IPS DF 6.9 (cell line): ENCODE data around the gene KIAA0513.
"Not testable (repeated sequence)": the region's sequence is repeated elsewhere in the genome, so short reads cannot be mapped to it uniquely, and the experiment has no call there.

Experiments used
- DNase-seq: peaks from one replicate; pipeline ENCODE4 v3.0.0-alpha.2; 2013; ENCODE audit warnings: low read depth, low spot score
- H3K27ac ChIP-seq: one replicate; pipeline ENCODE4 v1.5.1; 2013; ENCODE audit warnings: low read length, control low read depth
- H3K27me3 ChIP-seq: 2 replicates; pipeline ENCODE4 v1.6.1; 2013; ENCODE audit warnings: mild to moderate bottlenecking, low read length; ENCODE audit not compliant: control insufficient read depth, insufficient read depth
- H3K36me3 ChIP-seq: 2 replicates; pipeline ENCODE4 v1.6.1; 2013; ENCODE audit warnings: low read length; ENCODE audit not compliant: control insufficient read depth, insufficient read depth
- H3K4me1 ChIP-seq: 2 replicates; pipeline ENCODE4 v1.6.1; 2013; ENCODE audit warnings: low read length; ENCODE audit not compliant: control insufficient read depth, insufficient read depth
- H3K4me3 ChIP-seq: 2 replicates; pipeline ENCODE4 v1.5.1; 2013; ENCODE audit warnings: mild to moderate bottlenecking, low read length
- H3K9me3 ChIP-seq: 2 replicates; pipeline ENCODE4 v1.6.1; 2013; ENCODE audit warnings: low read length, inconsistent platforms; ENCODE audit not compliant: control insufficient read depth, insufficient read depth
- WGBS: extraction: QIAGEN DNeasy Blood & Tissue Kit; methylation state at CpG from one replicate; pipeline ENCODE4 v1.1.7; 2013; ENCODE audit warnings: mixed read lengths, missing lambda C conversion rate; ENCODE audit not compliant: insufficient read length, insufficient coverage; 5-methylcytosine and 5-hydroxymethylcytosine counted together

The KIAA0513 gene

DNA sequence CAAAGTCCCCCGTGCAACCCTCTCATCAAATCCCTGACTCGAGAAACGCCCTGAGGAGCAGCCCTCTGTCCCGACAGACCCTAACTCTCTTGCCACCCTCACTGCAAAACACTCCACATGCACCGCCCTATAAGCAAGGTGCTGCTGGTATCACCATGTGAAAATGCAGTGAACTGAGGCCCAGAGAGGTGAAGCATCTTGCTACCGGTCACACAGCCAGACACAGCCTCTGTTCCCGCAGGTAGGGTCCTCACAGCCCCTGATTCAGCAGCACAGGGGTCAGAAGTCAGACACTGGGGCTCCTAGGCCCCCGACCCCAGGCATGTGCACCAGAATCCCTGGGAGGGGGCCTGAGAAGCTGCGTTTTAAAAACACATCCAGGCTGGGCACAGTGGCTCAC, 83.6 kb downstream of the KIAA0513 start:
- Histone ChIP-seq H3K36me3 (no peaks in the 10 kb centered on the region; the same call in 1 of the 2 replicates), H3K4me3 (no peak overlapping the region), H3K27ac (no peak overlapping the region), H3K9me3 (no peaks in the 10 kb centered on the region), H3K4me1 (no peaks in the 10 kb centered on the region), H3K27me3 (no peaks in the 10 kb centered on the region)
- no peak for DNase-seq
- no CpG with 5 or more reads among the region's 9 CpGs for WGBS

DNA sequence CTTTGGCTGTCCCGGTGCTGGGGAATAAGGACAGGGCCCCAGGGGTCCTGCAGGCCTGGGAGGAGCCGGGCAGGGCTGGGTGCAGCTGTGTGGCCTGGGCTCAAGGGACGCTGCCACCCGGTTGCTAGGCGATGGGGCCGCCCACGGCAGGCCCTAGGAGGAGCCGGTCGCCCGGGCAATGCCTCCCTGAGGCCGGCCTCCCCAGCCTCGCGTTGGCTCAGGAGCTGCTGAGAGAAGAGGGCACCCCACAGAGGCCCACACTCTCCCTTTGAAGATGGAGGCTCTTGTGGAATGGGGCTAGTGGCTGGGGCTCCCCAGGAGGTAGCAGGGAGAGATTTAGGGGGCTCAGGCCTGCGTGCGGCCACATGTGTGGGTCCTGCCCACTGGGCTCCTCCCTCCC, 84.8 kb downstream of the KIAA0513 start, which contains the start of gene CIBAR2:
Gene CIBAR2 (minus strand): TSS at position 109 of the 400 bp plus-strand sequence. CDS start 120 bp downstream, outside the sequence.
- H3K27ac ChIP-seq = no peak within 1 kb of the TSS
- no peaks in the 10 kb centered on the region for H3K4me1 ChIP-seq
- no peaks in the 10 kb centered on the region for H3K9me3 ChIP-seq
- H3K4me3 ChIP-seq = no peak within 1 kb of the TSS
- H3K36me3 ChIP-seq = no peaks in the 10 kb centered on the region; the same call in 1 of the 2 replicates
- no peaks in the 10 kb centered on the region for H3K27me3 ChIP-seq
- WGBS = no CpG with 5 or more reads among the region's 15 CpGs
- no peak for DNase-seq

DNA sequence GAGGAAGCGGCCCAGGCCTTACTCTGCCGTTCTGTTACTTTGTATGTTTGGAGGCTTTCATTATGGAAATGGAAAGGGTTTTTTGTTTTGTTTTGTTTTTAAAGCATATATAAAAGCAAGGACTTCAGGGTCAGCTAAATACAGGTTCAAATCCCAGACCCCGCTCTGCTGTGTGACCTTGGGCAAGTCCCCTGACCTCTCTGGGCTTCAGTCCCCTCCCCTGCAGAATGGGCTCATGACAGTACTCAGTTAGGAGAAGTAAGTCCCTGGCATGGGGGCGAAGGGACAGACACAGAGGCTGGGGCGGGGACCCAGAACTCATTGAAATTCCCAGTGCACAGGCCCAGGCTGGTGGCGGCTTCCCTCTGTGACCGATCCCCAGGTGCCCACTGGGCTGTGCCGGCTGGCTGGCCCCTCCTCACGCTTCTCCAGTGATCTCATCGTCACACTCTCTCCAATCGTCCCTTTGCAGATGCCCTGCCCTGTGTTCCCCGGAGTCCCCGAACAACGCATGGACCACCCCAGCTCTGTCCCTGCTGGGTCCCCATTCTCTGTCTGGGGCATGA, 85.7 kb downstream of the KIAA0513 start:
- WGBS = no CpG with 5 or more reads among the region's 14 CpGs
- Histone ChIP-seq H3K4me3 (no peak overlapping the region), H3K27ac (no peak overlapping the region), H3K9me3 (no peaks in the 10 kb centered on the region), H3K36me3 (no peaks in the 10 kb centered on the region; the same call in 1 of the 2 replicates), H3K4me1 (no peaks in the 10 kb centered on the region), H3K27me3 (no peaks in the 10 kb centered on the region)
- DNase-seq = no peak

DNA sequence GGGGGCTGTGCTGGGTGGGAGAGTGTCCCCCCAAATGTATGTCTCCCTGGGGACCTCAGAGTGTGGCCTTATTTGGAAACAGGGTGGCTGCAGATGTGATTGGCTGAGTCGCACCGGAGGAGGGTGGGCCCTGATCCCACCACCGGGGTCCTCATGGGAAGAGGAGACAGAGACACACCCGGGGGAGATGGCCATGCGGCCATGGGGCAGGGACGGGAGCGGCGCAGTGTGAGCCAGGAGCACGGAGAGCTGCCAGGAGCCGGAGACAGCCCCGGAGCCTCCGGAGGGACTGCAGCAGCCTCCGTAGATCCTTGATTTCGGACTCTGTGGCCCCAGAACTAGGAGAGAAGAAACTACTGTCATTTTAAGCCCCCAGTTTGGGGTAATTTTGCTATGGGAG, 86.3 kb downstream of the KIAA0513 start:
- Histone ChIP-seq H3K9me3 (no peaks in the 10 kb centered on the region), H3K27me3 (no peaks in the 10 kb centered on the region), H3K4me3 (no peak overlapping the region), H3K27ac (no peak overlapping the region), H3K36me3 (no peaks in the 10 kb centered on the region), H3K4me1 (no peaks in the 10 kb centered on the region)
- no peak for DNase-seq
- no CpG with 5 or more reads among the region's 14 CpGs for WGBS

DNA sequence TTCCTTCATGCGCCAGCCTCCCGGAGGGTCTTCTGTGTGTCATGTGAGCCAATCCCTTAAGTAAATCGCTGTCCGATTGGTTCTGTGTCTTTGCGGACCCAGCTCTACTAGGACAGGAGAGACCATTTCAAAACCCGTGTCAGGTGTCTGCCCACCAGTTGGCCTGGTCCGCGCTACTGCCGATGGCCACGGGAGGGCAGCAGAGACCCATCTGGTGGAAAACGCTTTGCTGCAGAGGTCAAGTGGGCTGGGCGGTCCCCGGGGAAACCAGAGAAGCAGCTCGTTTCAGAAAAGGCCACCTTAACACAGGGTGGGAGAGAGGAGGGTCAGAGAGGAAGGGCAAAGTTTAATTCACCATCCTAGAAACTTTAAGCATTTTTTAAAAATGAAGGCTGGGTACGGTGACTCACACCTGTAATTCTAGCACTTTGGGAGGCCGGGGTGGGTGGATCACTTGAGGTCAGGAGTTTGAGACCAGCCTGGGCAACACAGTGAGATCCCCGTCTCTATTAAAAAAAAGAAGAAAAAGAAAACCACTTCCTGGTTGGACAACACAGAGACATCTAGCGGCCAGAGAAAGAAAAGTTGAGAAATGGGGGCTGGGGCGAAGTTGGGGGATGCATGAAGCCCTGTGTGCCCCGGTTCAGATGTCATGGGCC, 87.4 kb downstream of the KIAA0513 start:
- no peaks in the 10 kb centered on the region for H3K36me3 ChIP-seq
- H3K4me1 ChIP-seq = no peaks in the 10 kb centered on the region; the same call in 1 of the 2 replicates
- H3K4me3 ChIP-seq = no peak overlapping the region
- no peak overlapping the region for H3K27ac ChIP-seq
- peak; percentile 92 for DNase-seq
- no peaks in the 10 kb centered on the region for H3K27me3 ChIP-seq
- no CpG with 5 or more reads among the region's 20 CpGs for WGBS
- no peaks in the 10 kb centered on the region for H3K9me3 ChIP-seq

DNA sequence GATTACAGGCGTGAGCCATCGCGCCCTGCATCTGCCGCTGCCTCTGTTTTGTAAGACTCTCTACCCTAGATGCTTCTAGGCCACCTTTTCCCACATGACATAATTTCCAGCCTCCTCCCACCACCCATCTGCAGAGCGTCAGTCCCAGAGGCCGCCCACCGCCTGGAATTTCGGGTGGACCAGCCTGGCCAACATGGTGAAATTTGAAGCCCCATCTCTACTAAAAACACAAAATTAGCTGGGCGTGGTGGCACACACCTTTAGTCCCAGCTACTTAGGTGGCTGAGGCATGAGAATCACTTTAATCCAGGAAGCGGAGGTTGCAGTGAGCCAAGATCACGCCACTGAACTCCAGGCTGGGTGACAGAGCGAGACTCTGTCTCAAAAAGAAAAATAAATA, 89.8 kb downstream of the KIAA0513 start:
- no CpG with 5 or more reads among the region's 12 CpGs for WGBS
- no peaks in the 10 kb centered on the region for H3K36me3 ChIP-seq

DNA sequence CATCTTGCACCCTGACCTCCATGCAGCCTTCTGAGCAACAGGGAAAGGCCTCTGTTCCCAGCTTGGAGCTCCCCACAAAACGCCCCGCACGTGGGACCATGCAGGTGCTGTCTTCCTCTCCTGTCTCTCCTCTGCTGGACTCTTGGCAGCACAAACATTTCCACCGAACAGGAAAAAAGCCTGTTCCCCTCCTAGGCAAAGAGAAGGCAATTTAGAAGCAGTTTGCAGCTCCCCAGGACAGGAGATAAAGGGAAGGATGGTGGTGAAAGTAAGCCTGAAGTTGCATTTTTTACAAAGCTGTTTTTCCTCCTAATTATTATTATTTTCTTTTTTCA, 92.4 kb downstream of the KIAA0513 start:
- Histone ChIP-seq H3K9me3 (no peaks in the 10 kb centered on the region), H3K27ac (no peak overlapping the region), H3K27me3 (no peaks in the 10 kb centered on the region), H3K4me3 (no peak overlapping the region), H3K4me1 (no peaks in the 10 kb centered on the region; the same call in 1 of the 2 replicates), H3K36me3 (no peaks in the 10 kb centered on the region)
- DNase-seq = no peak
- WGBS = no CpG with 5 or more reads among the region's 4 CpGs

More for the DNA sequence above, 89.8 kb downstream of the KIAA0513 start:
- no peak for DNase-seq
- no peaks in the 10 kb centered on the region for H3K27me3 ChIP-seq
- no peaks in the 10 kb centered on the region; the same call in 1 of the 2 replicates for H3K4me1 ChIP-seq
- H3K9me3 ChIP-seq = no peaks in the 10 kb centered on the region
- H3K27ac ChIP-seq = no peak overlapping the region
- no peak overlapping the region for H3K4me3 ChIP-seq

DNA sequence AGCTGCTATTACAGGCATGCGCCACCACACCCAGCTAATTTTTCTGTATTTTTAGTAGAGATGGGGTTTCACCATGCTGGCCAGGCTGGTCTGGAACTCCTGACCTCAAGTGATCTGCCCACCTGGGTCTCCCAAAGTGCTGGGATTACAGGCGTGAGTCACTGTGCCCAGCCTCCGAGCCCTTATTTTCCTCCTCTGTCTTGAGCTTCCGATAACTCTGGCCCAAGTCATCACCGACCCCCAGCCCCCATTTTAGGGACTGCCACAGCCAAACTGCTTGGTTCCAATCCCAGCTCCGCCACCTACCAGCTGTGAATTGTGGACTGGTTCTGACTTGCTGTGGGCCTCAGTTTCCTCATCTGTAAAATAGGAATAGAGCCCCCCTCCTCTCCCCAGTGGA, 95.8 kb downstream of the KIAA0513 start:
- not testable (repeated sequence) for DNase-seq, H3K9me3 ChIP-seq, H3K4me3 ChIP-seq, H3K27ac ChIP-seq, H3K36me3 ChIP-seq, H3K4me1 ChIP-seq, H3K27me3 ChIP-seq
- no CpG with 5 or more reads among the region's 6 CpGs for WGBS

DNA sequence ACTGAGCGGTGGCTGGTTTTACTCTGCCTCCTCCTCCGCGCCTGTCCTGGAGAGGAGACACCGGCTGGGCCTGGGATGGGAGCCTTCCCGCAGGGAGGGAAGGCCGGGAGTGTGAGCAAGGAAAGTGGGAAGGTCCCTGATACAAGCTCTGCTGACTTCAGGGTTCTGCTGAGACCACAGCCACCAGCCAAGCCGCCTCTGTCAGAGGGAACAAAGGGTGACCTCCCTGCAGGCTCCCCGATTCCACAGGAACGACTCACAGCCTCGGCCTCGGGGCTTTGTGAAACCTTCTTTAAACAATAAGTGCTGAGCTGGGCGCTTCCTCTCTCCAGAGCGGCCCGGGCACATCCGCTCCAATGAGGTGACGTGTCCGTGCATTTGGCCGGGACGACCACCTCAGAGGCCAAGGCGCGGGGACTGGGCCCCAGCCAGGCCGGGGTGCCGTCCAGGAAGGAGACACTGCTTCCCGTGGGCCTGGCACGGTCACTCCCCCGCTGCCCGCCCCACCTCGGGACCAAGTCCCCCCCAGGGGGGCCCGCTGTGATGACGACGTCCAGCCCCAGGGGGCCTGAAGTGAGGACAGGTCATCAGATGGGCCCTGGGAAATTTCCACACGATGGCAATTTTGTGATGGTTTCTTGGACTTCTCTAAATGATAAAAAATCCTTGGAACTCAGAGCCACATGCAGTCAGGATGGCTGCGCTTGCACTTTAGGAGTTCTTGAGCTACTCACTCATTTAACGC, 96.5 kb downstream of the KIAA0513 start:
- peaks cover 5% of the 10 kb centered on the region for H3K4me1 ChIP-seq
- H3K27ac ChIP-seq = no peak overlapping the region
- no peak for DNase-seq
- H3K36me3 ChIP-seq = no peaks in the 10 kb centered on the region
- no CpG with 5 or more reads among the region's 34 CpGs for WGBS
- no peaks in the 10 kb centered on the region for H3K9me3 ChIP-seq
- no peaks in the 10 kb centered on the region for H3K27me3 ChIP-seq
- H3K4me3 ChIP-seq = no peak overlapping the region

DNA sequence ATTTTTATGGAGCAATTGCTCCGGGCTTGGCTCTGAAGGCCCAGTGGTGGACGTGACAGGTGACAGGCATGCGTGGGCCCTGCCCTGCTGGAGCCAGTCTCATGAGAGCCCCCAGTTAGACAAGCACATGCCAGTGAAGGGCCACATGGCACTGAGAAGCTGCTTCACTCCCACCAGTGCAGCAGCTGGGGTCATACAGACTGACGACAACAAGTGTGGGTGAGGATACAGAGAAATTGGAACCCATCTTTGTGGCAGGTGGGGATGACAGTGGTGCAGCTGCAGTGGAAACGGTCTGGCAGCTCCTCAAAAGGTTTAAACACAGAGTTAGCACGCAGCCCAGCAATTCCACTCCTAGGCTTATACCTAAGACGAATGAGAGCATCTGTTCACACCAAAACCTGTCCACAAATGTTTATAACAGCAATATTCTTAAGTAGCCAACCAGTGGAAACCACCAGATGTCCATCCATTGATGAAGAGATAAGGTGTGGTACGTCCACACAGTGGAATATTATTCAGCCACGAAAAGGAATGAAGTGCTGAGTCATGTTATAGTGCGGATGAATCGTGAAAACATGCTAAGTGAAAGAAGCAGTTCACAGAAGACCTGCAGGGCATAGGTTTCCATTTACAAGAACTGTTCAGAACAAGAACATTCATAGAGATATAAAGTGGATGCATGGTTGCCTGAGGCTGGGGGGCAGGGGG, 97.2 kb downstream of the KIAA0513 start:
- Histone ChIP-seq H3K4me3 (no peak overlapping the region), H3K9me3 (no peaks in the 10 kb centered on the region), H3K27ac (no peak overlapping the region), H3K27me3 (no peaks in the 10 kb centered on the region), H3K36me3 (no peaks in the 10 kb centered on the region), H3K4me1 (peaks cover 5% of the 10 kb centered on the region)
- no CpG with 5 or more reads among the region's 11 CpGs for WGBS
- no peak for DNase-seq
